ENCODE results near the gene C1QTNF1.

- no peak for TF ChIP-seq TAF1 (IDR thresholded peaks at IDR 0.05; ENCODE audit: low read depth)
- no peak for TF ChIP-seq TCF12 (IDR thresholded peaks at IDR 0.05; ENCODE audit: low read depth)
- no peak for TF ChIP-seq CEBPB (IDR thresholded peaks at IDR 0.05)
- TF ChIP-seq FOXM1 (IDR thresholded peaks at IDR 0.05; ENCODE audit: borderline replicate concordance, low read depth), result no peak
- no peak for TF ChIP-seq REST (IDR thresholded peaks at IDR 0.05; ENCODE audit: low read depth)
- TF ChIP-seq YY1 (IDR thresholded peaks at IDR 0.05; ENCODE audit: low read depth), result no peak
- TF ChIP-seq TEAD4 (IDR thresholded peaks at IDR 0.05), result no peak
- no peak for TF ChIP-seq CREB1 (IDR thresholded peaks at IDR 0.05; ENCODE audit: low read depth)
- TF ChIP-seq EGR1 (IDR thresholded peaks at IDR 0.05), result no peak
- TF ChIP-seq EP300 (IDR thresholded peaks at IDR 0.05; ENCODE audit: borderline replicate concordance), result no peak
- TF ChIP-seq NFIC (IDR thresholded peaks at IDR 0.05), result no peak
- TF ChIP-seq RAD21 (IDR thresholded peaks at IDR 0.05; ENCODE audit: low read depth), result no peak
- TF ChIP-seq USF1 (IDR thresholded peaks at IDR 0.05), result no peak
Observed at GRCh38 chr17:79081571-79082276, 57.8 kb downstream of the C1QTNF1 start.

Data from Ishikawa (cell line).